NK-92 (cell line): ENCODE measurements around the gene F3.

Source experiments
- DNase-seq: peaks from one replicate; lab custom pipeline; 2025; ENCODE audit not compliant: unreplicated experiment; lab: John Stamatoyannopoulos, UW

F3 gene

GRCh38 chr1:94528826-94529225, 12.7 kb downstream of the F3 start:
- DNase-seq = no peak

- DNase-seq = no peak
Measured at GRCh38 chr1:94528299-94528698, 13.3 kb downstream of the F3 start.

GRCh38 chr1:94527447-94528031, 14.0 kb downstream of the F3 start:
- DNase-seq = no peak

- no peak for DNase-seq
Measured at GRCh38 chr1:94526152-94526980, 15.2 kb downstream of the F3 start.

- no peak for DNase-seq
Measured at GRCh38 chr1:94524531-94524930, 17.0 kb downstream of the F3 start.

GRCh38 chr1:94522304-94522703, 19.3 kb downstream of the F3 start:
- no peak for DNase-seq

GRCh38 chr1:94519351-94519750, 22.2 kb downstream of the F3 start:
- DNase-seq = no peak

- DNase-seq = no peak
Measured at GRCh38 chr1:94515296-94515947, 26.1 kb downstream of the F3 start.

- no peak for DNase-seq
Measured at GRCh38 chr1:94514095-94514727, 27.3 kb downstream of the F3 start.

- DNase-seq = no peak
Measured at GRCh38 chr1:94512816-94513215, 28.7 kb downstream of the F3 start.

- no peak for DNase-seq
Measured at GRCh38 chr1:94504601-94505000, 37.0 kb downstream of the F3 start.

- DNase-seq = no peak
Measured at GRCh38 chr1:94503153-94503552, 38.4 kb downstream of the F3 start.

- DNase-seq = no peak
Measured at GRCh38 chr1:94501935-94502334, 39.6 kb downstream of the F3 start.

- no peak for DNase-seq
Measured at GRCh38 chr1:94501426-94501825, 40.1 kb downstream of the F3 start.

GRCh38 chr1:94496076-94496755, 45.3 kb downstream of the F3 start:
- DNase-seq = no peak

GRCh38 chr1:94490556-94490955, 51.0 kb downstream of the F3 start:
- no peak for DNase-seq

- DNase-seq = no peak
Measured at GRCh38 chr1:94486990-94487389, 54.6 kb downstream of the F3 start.

GRCh38 chr1:94481473-94481933, 60.1 kb downstream of the F3 start:
- no peak for DNase-seq

- DNase-seq = no peak
Measured at GRCh38 chr1:94479682-94480081, 61.9 kb downstream of the F3 start.
